Right lobe of liver (tissue), 4 donors: ENCODE results near the gene GLIS1.

ENCODE experiments used
- CTCF ChIP-seq, 4 donors: fragments of 200-600 bp in 3 of 4; fragments of 450-650 bp in 1 of 4; IDR thresholded peaks; one replicate each; pipeline versions ENCODE4 v1.5.1 to v1.8.0; 2016 to 2022; ENCODE audit warnings: antibody characterized with exemption in 4 of 4, mild to moderate bottlenecking in 2 of 4
- POLR2A ChIP-seq: fragments of 450-650 bp; IDR thresholded peaks from one replicate; pipeline ENCODE4 v1.6.1; 2017; ENCODE audit warnings: antibody characterized with exemption, mild to moderate bottlenecking
- donor health status: DM: no; HTN: no; CAD: no.
- donor health status: DM: no; HTN: no; CAD: no.
- donor health status: DM: no; HTN: yes; CAD: no.

GRCh38 chr1:53666566-53666965 lies 72.4 kb downstream of the GLIS1 start:
- TF ChIP-seq CTCF (IDR thresholded peaks at IDR 0.05), result no peak
- TF ChIP-seq POLR2A, result no peak
